Activated CD4-positive, alpha-beta T cell treated with anti-CD3 and anti-CD28 coated beads, Interleukin-2, amount 50 U/mL, for 1 hour (primary cell): ENCODE data around the gene ANKRD63.

Experiments
- DNase-seq: peaks from one replicate; pipeline ENCODE4 v3.0.0-alpha.2; 2020

The ANKRD63 gene

DNA sequence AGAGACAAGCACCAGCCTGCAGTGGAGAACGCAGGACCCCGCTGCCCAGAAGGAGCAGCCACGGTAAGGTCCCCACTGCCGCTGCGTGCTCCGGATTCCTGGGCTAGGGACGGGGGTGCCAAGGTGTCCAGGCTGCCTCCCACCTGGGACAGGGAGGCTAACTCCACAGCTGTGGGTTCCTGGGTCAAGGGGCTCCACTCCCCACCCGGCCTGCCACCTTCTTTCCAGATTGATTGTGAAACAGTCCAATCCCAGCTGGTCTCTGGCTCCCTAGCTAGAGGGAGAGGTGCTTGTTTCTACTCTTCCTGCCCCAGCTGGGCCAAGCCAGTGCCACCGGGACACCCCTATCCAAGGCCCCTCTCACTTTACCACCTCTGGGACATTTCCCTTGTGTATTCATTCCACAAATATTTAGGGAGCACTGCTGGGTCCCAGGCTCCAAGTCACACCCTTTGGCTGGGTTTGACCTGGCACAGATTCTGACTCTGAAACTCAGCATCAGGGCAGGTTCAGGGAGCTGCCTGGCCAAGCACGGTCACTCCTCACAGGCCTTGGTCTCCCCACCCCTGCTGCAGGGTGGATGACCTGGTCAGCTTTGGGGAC lies 42.1 kb downstream of the ANKRD63 start:
- no peak for DNase-seq

DNA sequence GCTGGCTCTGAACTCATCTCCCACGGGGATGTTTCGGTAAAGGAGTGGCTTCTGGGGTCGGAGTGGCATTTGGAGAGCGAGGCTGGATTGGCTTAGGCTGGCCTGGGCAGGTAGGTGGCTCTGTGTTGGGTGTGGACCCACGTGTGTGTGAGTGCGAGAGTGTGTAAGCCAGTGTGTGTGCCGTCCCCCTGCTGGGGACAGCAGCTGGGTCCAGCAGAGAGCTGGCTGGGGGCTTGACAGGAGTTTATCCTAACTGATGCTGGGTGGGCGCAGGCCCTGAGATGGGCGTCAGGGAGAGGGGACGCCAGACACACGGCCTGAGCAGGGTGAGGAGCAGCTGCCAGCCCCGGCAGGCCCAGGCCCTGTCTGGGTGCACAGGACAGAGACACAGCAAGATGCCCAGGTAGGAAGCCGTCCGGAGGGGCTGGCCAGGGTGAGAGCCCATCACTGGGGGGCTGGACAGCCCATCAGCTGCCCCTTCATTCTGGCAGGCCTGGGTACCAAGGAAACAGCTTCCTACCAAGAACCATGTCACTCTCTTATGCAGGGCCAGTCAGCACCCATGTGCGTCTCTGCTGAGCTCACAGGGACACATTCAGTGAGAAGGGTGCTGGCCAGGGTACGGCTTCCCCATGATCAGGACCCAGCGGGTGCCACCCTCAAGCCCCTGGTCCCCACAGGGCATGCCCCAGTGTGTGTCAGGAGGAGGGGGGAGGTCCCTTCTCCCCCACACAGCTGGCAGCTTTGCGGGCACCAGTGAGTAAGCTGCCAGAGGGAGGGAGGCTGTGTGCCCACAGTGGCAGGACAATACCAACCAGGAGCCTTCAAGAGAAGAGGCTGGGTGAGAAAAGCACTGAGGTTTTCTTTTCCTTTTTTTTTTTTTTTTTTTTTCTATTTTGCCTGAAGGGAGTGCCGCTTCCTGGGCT lies 42.9 kb downstream of the ANKRD63 start:
- DNase-seq, result no peak

DNA sequence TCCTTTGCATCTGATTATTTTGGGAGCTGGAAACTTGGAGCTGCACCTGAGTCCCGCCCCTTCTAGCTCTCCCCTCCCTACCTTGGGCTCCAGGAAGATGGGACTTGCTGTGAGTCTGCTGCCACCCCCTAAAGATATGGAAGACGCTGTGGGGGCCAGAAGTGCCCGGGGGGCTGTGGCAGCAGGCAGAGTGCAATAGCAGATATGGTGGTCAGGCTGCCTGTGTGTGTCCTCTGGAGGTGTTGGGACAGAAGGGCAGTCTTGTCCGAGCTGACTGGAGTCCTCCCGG lies 43.5 kb downstream of the ANKRD63 start:
- no peak for DNase-seq

DNA sequence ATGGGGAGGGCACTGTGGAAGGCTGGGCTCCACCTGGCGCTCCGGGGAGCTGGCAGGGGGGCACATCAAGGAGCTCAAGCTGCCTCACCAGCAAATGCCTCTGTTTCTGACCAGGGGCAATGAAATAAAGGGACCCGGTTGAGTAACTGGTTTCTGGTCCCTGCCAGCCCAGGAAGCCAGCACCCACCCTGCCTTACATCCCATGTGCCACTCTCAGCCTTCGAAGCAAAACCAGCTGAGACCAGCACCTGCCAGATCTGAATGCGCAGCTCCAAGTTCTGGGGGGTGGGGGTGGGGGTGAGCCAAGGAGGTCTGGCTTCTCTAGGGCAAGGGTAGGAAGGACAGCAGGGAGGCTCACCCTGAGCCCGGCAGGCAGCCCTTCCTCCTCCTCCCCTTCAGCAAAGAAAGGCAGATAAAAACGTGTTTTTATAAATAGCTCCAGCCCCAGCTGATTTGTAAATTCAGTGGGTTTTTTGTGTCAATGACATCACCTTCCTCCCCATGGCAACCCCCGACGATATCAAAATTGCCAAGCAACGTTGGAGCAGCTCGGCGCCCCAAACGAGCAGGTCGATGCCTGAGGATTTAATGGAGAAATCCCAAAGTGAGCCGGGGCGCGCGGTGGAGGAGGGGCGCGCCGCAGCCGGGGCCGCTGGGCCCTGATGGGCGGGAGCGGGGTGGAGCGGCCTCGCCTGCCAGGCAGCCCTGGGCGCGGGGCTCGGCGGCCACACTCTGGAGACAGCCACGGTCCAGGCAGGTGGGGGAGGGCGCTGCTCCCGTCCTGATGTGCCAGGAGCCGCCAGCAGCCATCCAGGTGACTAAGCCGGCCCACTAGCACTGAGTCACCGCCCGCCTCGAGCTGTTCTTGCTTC lies 44.1 kb downstream of the ANKRD63 start, which contains the start of gene PAK6:
Gene PAK6 (plus strand): TSS at position 532 of the 872 bp plus-strand sequence. CDS start 25,723 bp downstream, outside the sequence.
- no peak for DNase-seq

DNA sequence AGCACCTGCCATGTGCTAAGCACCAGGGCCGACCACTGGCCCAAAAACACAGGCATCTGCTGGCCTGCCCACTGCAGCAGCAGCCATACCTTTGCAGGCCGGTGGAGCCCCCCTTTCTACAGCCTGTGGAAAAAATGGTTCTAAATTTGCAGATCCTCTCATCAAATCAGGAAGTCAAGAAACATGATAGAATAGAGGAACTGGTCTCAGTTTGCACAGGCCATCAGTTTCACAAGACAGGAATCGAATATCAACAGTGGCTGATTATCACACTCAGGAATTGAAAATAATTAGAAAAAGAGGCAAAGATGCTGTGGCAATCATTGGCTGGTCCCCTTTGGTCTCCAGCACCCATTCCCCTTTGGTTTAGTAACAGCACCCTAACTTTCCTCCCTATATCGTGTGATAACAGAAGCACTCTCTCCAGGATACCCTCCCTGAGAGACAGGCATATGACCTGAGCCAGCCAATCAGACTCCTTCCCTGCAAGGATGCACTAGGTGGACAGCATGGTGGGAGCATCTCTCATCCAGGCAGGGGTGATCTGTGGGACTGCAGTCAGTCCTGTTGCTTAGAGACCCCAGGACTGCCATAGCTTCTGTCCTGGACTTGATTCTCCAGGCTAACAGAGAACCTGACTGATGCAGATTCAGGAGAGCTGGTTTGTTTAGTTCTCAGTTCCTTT lies 47.5 kb downstream of the ANKRD63 start:
- no peak for DNase-seq

DNA sequence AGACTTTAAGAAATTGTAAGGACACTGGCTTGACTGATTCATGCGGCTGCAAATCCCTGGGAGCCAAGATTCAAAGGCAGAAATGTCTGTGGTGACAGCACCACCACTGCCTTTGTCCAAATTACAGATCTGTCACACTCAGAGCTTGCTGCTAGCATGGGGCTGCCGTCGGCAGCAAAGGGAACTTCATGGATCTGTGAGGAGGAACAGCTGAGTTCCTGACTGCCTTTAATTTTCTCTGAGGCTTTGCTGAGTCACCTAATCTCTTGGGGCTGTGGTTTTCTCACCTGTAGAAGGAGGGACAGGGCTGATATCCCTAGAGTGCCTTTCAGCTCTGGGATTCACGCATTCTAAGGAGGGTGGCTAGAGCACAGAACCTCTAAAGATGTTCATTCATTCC lies 48.1 kb downstream of the ANKRD63 start:
- no peak for DNase-seq

DNA sequence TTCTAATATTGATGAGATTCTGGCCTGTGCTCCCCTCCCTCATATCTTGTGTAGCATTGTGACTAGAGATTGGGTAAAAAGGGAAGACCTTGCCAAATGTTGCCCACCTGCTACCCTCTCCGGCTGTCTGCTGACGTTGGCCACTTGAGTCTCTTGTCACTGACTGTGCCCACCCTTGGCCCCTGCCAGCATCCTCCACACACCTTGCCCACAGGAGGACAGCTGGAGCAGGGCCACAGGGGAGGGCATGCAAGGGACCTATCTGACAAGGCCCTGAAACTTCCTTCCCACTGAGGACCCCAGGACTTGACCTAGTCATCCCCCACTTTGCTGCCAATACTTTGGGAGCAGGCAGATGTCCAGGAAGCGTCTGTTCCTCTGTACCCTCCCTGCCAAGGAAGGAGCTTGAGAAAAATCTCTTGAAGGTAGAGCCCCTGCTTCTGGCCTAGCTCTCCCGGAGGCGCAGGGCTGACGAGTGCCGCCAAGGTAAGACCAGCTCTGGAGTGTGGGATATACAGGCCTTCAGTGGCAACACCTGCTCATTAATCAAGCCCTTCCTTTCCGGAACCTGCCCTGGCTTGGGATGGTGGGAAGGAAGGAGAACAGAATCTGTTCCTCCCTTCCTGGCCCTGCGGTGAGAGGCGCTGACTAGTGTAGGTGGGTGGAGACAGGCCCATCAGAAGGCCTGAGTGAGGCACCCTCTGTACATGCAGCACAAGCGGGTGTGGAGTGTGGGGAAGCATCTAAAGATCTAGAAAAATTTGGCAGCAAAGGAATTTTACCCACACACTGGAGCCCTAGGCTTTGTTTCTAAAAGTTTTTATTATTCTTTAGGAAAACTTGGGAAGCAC lies 48.9 kb downstream of the ANKRD63 start:
- DNase-seq, result no peak

DNA sequence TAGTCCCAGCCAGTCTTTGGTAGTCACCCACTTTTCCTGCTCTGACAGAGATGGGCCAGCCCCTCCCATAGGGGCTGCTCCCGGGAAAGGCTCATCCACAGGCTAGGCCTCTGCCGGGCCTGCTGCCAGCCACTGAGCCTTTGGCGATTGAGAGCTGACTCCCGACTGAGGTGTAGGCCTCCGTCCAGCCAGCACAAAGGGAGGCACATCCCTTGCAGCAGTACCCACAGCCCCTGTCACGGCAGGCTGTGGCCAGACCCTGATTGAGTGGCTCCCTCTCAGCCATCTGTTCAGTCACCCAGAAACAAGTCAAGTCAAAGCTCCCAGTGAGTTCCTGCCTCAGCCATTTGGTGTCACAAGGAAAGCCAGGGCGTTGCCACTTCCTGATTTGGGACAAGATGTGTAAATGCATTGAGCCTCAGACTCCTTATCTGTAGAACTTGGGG lies 50.2 kb downstream of the ANKRD63 start:
- no peak for DNase-seq
